Left renal pelvis (tissue), 4 donors: Measurements from ENCODE around the gene SLC24A3. TPM values are rescaled to one million over a fixed set of nuclear protein-coding genes. Genes with fewer than 3 reads are reported as not detected.

Experiments used
- DNase-seq, 4 donors: peaks; one replicate each; pipeline ENCODE4 v3.0.0-alpha.2; 2013; ENCODE audit warnings: low read depth in 4 of 4, low spot score in 3 of 4
- polyA plus RNA-seq, 4 donors: library from polyadenylated mRNA; unstranded; fragments of 120-200 nt; gene quantifications; one replicate each; pipeline ENCODE4 v1.2.1, GENCODE V29; 2013; ENCODE audit not compliant: insufficient read length in 4 of 4

Gene SLC24A3
- polyA plus RNA-seq = 10 to 100 TPM in 1 of 4 donors, 1 to 10 TPM in 3; 4.1 to 26.8 (median 6.0) TPM

GRCh38 chr20:19212469-19212815 lies at the start of gene SLC24A3:
Gene SLC24A3, plus strand, starts transcription at chr20:19212642.
- DNase-seq = peak in 1 of 4 donors; percentile 14

- no peak for DNase-seq
Observed at GRCh38 chr20:19170148-19170547, 42.3 kb upstream of the SLC24A3 start.

DNA sequence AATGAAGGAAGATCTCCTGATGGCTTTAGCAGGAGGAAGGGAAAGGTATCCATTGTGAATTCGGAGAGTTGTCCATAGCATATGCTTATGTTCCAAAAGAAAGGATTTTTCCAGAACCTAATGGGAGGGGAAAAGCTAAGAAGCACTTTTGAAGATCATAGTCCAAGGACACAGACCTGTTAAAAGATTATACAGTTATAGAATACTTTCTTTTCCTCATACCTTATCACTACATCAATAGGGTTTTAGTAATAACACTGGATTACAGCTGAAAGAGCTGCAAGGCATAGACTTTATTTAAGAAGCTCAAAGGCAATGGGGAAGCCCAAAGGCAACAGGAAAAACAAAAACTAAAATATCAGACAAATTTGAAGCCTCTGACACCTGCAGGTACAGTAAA lies 39.8 kb upstream of the SLC24A3 start:
- no peak for DNase-seq

DNA sequence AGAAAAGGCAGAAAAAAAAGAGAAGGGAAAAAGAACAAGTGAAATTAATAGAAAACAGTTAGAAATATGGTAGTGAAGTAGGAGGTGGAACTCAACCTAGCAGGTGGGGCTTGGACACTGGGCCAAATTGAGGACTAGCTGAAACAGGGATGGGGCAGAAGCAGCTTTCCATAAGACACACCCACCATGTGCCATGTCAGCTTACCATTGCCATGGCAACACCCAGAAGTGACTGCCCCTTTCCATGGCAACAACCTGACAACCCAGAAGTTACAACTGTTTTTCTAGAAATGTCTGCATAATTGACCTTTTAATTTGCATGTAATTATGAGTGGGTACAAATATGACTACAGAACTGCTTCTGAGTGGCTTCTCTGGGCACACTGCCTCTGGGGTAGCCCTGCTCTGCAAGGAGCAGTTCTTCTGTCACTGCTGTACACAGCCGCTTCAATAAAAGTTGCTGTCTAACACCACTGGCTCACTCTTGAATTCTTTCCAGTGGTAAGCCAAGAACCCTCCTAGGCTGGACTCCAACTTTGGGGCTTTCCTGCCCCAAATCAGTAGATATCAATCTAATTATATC lies 35.9 kb upstream of the SLC24A3 start:
- DNase-seq = no peak

DNA sequence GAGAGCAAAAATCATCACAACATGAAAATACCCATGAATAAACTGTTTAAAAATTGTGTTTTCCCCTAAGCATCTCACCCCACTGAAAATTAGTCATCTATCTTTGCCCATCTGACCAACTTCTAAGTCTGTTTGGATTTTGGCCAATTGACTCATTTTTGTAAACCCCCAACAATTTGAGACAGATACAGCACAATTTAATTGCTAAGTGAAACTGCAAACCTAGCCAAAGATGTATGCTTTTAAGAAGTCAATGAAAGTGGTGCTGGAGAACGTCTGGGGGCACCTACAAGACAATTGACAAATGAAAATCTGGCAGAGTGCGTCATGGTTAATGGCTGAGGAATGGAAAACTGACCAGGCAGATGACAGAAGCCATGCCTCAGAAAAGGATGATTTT lies 30.9 kb upstream of the SLC24A3 start:
- DNase-seq = no peak

DNA sequence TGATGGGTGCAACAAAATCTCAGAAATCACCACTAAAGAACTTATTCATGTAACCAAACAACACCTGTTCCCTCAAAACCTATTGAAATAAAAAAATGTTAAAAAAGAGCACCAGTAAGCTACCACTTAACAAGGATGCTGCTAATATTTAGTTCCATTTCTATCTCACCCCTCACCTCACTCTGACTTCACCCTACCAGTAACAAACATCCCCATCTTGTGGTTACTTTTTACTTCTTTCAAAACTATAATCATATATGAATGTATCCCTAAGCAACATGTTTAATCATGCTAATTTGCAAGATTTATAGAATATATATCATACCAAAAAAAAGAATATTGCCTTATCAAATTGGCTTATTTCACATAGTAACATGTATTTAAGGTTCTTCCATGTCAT lies 27.4 kb upstream of the SLC24A3 start:
- DNase-seq = no peak

DNA sequence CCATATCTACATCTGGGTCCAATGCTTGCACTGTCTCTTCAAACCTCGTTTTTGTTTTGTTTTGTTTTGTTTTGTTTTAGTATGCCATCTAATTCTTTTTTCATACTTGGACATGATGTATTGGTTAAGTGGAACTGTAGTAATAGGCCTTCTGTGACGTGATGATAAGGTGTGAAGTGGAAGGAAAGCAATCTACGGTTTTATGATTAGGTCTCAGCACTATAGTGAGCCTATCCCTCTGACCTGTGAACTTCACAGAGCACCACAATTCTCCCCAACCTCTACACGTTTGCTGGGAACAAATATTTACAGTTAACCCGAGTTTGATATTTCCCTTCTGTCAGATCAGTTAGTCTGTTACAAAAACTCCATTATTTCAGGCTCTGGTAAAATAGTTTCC lies 19.1 kb upstream of the SLC24A3 start:
- DNase-seq = no peak

- DNase-seq = peak in 1 of 4 donors; percentile 25
Observed at GRCh38 chr20:19205981-19206396, 6.5 kb upstream of the SLC24A3 start.

GRCh38 chr20:19207541-19207940 lies 4.9 kb upstream of the SLC24A3 start:
- DNase-seq = no peak

GRCh38 chr20:19210391-19211155 lies 1.9 kb upstream of the SLC24A3 start:
- DNase-seq = no peak

GRCh38 chr20:19211252-19211651 lies 1.2 kb upstream of the SLC24A3 start:
- no peak for DNase-seq

- DNase-seq = peak in 1 of 4 donors; percentile 28
Observed at GRCh38 chr20:19211661-19212468, 577 bp upstream of the SLC24A3 start.

DNA sequence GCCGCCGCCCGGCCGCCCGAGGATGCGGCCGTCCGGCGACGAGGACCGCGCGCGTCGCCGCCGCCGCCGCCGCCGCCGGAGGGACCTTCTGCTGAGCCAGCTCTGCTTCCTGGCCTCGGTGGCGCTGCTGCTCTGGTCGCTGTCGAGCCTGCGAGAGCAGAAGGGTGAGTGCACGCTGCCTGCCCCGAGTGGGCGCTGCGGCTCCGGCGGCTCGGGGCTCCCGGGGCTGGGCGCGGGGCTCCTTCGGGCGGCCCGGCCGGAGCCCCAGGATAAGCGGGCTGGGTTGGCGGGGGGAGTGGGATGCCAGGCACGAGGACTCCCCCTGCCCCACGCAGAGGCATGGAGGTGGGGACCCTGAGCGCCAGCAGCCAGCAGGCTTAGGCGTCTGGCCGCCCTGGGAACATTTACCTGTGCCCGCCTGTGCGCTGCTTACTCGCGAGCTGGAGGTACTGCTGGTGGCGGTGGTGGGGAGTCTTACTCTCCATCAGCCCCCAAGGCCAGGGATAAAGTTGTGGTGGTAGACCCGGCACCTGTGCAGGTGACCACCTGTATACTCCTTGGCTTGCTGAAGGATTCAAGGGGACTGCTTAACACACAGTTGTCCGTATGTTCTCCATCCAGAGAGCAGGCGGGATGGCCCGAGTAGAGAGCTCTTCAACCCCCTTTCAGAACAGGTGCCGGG lies 520 bp downstream of the SLC24A3 start:
- DNase-seq = peak in 2 of 4 donors; percentile 44 to 54

DNA sequence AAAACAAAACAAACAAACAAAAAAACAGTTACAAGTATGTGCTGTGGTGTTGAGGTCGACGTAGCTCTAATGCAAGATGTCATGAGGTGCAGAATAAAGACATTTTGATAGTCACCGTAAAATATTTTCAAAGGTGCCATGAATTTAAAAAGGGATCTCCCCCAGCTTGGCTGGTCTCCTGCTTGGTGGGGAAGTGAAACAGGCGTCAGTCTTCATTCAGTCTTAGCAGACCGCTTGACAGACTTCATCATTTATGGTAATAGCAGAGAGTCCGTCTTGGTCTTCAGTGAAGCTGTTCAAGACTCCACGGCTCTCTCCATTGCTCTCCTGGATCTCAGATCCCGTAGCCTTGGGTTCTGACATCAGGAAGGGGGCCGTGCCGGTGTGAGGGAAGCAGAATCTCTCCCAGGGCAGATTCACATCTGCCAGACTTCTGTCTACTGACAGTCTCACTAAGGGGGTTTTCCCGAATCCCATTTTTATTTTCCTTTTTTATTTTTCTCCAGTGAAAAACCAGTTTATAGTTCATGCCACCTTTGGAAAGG lies 1.6 kb downstream of the SLC24A3 start:
- no peak for DNase-seq

DNA sequence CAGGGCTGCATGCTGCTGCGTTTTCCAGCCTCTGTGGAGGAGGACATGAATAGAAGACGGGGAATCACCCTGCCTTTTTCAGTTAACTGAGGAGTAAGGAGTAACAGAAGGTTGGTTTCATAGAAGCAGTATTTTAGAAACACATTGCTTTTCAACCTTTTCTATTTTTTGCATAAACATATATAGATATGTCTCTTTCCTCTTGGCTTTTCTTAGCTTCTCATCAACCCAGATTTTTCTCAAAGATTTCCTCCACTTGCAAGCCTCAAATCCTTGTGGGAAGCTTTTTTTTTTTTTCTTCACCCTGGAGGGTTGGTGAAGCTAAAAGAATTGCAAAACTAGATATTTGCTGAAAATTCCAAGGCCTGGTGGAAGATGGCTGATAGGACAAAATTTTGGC lies 6.0 kb downstream of the SLC24A3 start:
- no peak for DNase-seq

- DNase-seq = no peak
Observed at GRCh38 chr20:19222520-19223040, 10.1 kb downstream of the SLC24A3 start.

DNA sequence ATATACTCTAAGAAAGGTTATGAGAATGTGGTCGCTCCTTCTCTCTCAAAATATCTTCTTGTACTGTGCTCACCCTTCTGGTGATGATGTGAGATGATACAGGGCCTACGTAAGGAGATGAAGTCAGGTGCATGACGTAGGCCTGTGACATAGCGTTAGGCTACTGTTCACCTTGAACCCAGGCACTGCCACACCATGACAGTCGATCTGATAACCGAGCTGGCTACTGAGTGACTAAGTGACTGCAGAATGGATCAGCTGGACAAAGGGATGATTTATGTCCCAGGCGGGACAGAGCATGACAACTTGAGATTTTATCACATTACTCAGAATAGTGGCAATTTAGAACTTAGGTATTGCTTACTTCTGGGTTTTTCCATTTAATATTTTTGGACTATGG lies 11.2 kb downstream of the SLC24A3 start:
- DNase-seq = no peak

DNA sequence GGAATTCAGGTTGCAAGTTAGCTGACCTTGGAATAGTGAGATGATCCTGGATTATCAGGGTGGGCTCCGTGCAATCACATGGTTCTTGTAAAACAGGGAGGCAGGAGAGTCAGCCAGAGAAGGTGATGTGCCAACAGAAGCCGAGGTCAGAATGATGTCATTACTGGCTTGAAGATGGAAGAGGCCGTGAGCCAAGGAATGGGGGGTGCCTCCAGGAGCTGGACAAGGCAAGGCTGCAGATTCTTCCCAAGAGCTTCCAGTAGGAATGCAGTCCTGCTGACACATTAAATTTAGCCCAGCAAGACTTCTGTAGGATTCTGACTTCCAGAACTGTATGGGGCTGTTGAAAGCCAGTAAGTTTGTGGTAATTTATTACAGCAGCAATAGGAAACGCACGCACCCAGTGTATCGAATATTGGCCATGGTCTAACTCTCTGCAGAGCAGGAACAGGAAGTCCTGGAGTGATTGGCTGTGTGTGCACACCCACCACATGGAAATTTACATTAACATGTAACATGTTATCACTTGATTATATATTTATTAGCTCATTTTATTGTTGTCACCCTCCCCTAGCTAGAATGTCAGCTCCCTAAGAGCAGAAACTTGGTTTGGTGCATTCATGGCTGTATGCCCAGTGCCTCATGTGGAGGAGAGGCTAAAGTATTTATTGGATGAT lies 19.1 kb downstream of the SLC24A3 start:
- no peak for DNase-seq

- DNase-seq = no peak
Observed at GRCh38 chr20:19232997-19233794, 20.8 kb downstream of the SLC24A3 start.
